Stimulated activated naive CD4-positive, alpha-beta T cell (primary cell): ENCODE results near the gene BAG3.
A peak's percentile ranks its signal among the peaks of the same experiment; 100 is the strongest.
"Not testable (repeated sequence)": the region's sequence is repeated elsewhere in the genome, so short reads cannot be mapped to it uniquely, and the experiment has no call there.

ENCODE experiments used
- DNase-seq, 6 experiments: peaks; one replicate each; lab custom pipeline; 2025; lab: John Stamatoyannopoulos, UW

Gene BAG3

GRCh38 chr10:119650692-119651513, at the start of gene BAG3:
BAG3 (plus strand) TSS chr10:119651380; CDS start chr10:119651676, 296 bp downstream.
- peak; percentile 60 to 77 (median 72) for DNase-seq

GRCh38 chr10:119602241-119603095, 48.7 kb upstream of the BAG3 start:
- DNase-seq: peak in 2 of 6 experiments; percentile 9

GRCh38 chr10:119604468-119604867, 46.7 kb upstream of the BAG3 start:
- DNase-seq: no peak

- peak in 4 of 6 experiments; percentile 9 to 26 (median 13) for DNase-seq
These were observed 42.6 kb upstream of the BAG3 start for GRCh38 chr10:119608316-119609155.

- DNase-seq: no peak
These were observed 41.7 kb upstream of the BAG3 start for GRCh38 chr10:119609516-119609915.

- DNase-seq: no peak
These were observed 39.7 kb upstream of the BAG3 start for GRCh38 chr10:119611433-119611832.

GRCh38 chr10:119613741-119614140, 37.4 kb upstream of the BAG3 start:
- DNase-seq: no peak

GRCh38 chr10:119614686-119615085, 36.5 kb upstream of the BAG3 start:
- no peak for DNase-seq

- DNase-seq: no peak
These were observed 34.2 kb upstream of the BAG3 start for GRCh38 chr10:119616882-119617570.

- no peak for DNase-seq
These were observed 32.0 kb upstream of the BAG3 start for GRCh38 chr10:119619215-119619614.

- not testable (repeated sequence) for DNase-seq
These were observed 31.4 kb upstream of the BAG3 start for GRCh38 chr10:119619811-119620210.

GRCh38 chr10:119620241-119621077, 30.7 kb upstream of the BAG3 start:
- no peak for DNase-seq

GRCh38 chr10:119621078-119621384, 30.1 kb upstream of the BAG3 start:
- no peak for DNase-seq

- DNase-seq: no peak
These were observed 25.5 kb upstream of the BAG3 start for GRCh38 chr10:119625570-119626280.

GRCh38 chr10:119630300-119630699, 20.9 kb upstream of the BAG3 start:
- DNase-seq: no peak

GRCh38 chr10:119633538-119634218, 17.5 kb upstream of the BAG3 start:
- no peak for DNase-seq

GRCh38 chr10:119634219-119634544, 17.0 kb upstream of the BAG3 start:
- no peak for DNase-seq

GRCh38 chr10:119637631-119638030, 13.5 kb upstream of the BAG3 start:
- DNase-seq: no peak

GRCh38 chr10:119638982-119639381, 12.2 kb upstream of the BAG3 start:
- DNase-seq: no peak

- DNase-seq: no peak
These were observed 10.8 kb upstream of the BAG3 start for GRCh38 chr10:119640384-119640783.
